ENCODE measurements around the gene NUDT9.

The NUDT9 gene

GRCh38 chr4:87505862-87506261, 83.5 kb downstream of the NUDT9 start:
- in situ Hi-C loops (cut with MboI; ENCODE audit: low sequenced_read_pairs), result no loop called here

DNA sequence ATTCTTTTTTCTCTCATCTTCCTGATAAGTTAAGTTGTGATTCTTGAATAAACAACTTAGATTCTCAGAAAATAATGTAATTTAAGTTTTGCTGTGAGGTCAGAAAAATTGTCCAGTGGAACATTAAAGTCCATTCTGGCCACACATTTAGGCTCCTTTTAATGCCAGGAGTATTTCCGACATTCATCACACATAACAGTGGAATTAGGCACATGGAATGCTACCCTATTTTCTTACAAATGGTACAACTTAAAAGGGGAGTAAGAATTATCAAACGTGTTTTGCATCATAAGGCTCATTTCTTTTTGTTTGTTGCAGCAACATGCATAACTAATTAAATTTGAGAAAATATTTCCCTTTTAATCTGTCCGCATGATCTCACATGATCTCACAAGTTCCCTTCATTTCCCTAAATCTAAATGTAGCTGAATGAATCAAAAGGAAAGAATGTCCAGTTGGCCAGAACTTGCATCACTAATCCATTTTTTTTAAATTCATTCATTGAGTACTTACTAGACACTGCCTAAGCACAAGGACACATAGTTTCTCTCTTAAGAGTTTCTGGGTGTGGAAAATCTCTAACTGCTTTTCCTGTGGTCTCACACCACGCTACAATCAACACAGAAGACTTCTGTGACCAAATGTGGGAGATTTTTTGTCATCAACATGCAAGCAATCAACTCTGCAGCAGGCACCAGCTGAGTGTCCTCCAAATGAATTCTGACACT, 84.8 kb downstream of the NUDT9 start:
- in situ Hi-C loops (cut with MboI; ENCODE audit: low sequenced_read_pairs), result no loop called here

All from hTERT RPE-1 (cell line).